T-helper 1 cell treated with Interleukin-12 subunit alpha and Interleukin-12 subunit beta and Interleukin-4 antibody, amounts not matched to agents 30 μg/mL and 1 μg/mL, for 36 hours (primary cell): ENCODE data around the gene NDUFAF2.
"Not testable (repeated sequence)": the region's sequence is repeated elsewhere in the genome, so short reads cannot be mapped to it uniquely, and the experiment has no call there.

ENCODE experiments used
- H3K27ac Mint-ChIP-seq: one replicate; pipeline ENCODE4 v1.8.0; 2021; ENCODE audit warnings: mild to moderate bottlenecking, mixed read lengths
- H3K27me3 Mint-ChIP-seq: one replicate; pipeline ENCODE4 v1.8.0; 2021; ENCODE audit warnings: low read depth, mixed read lengths
- H3K36me3 Mint-ChIP-seq: one replicate; pipeline ENCODE4 v1.8.0; 2021; ENCODE audit warnings: low read depth, mixed read lengths
- H3K4me1 Mint-ChIP-seq: one replicate; pipeline ENCODE4 v1.8.0; 2021; ENCODE audit warnings: low read depth, mixed read lengths
- H3K4me3 Mint-ChIP-seq: one replicate; pipeline ENCODE4 v1.8.0; 2021; ENCODE audit warnings: mild to moderate bottlenecking, moderate library complexity, mixed read lengths
- H3K9me3 Mint-ChIP-seq: one replicate; pipeline ENCODE4 v1.8.0; 2021; ENCODE audit warnings: mixed read lengths

The NDUFAF2 gene

DNA sequence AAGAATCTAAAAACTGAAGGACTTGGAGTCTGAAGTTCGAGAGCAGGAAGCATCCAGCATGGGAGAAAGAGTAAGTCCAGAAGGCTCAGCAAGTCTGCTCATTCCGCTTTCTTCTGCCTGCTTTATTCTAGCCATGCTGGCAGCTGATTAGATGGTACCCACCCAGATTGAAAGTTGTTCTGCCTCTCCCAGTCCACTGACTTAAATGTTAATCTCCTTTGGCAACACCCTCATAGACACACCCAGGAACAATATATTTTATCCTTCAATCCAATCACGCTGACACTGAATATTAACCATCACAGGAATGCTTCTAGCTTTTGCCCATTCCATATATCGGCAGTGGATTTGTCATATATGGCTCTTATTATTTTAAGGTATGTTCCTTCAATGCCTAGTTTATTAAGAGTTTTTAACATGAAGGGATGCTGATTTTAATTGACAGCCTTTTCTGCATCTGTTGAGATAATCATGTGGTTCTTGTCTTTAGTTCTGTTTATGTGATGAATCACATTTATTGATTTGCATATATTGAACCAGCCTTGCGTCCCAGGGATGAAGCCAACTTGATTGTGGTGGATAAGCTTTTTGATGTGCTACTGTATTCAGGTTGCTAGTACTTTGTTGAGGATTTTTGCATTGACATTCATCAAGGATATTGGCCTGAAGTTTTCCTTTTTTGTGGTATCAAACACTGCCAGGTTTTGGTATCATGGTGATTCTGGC lies 148.2 kb downstream of the NDUFAF2 start:
- peaks cover 13% of the 10 kb centered on the region for H3K9me3 Mint-ChIP-seq
- not testable (repeated sequence) for H3K36me3 Mint-ChIP-seq, H3K27ac Mint-ChIP-seq, H3K27me3 Mint-ChIP-seq, H3K4me3 Mint-ChIP-seq, H3K4me1 Mint-ChIP-seq

DNA sequence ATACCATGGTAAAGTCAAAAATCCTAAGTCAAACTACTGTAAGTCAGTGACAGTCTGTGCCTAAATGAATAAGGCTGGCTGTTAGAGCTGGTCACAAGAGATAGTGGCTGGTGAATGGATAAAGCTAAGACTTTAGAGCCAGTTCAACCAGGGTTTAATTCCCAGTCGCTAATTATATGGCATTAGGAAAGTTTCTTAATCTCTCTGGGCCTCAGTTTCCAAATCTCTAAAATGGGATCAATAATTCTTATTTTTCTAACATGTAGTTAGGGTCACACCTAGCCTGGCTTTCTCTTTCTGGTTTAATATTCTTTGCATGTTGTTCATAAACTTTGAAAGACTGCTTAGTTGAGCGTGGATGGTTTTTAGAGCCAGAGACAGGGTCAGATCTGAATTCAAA lies 152.5 kb downstream of the NDUFAF2 start:
- H3K36me3 Mint-ChIP-seq = peaks cover 6% of the 10 kb centered on the region
- no peak overlapping the region for H3K27ac Mint-ChIP-seq
- H3K4me1 Mint-ChIP-seq = no peaks in the 10 kb centered on the region
- no peak overlapping the region for H3K4me3 Mint-ChIP-seq
- H3K9me3 Mint-ChIP-seq = peaks cover 2% of the 10 kb centered on the region
- H3K27me3 Mint-ChIP-seq = no peaks in the 10 kb centered on the region

DNA sequence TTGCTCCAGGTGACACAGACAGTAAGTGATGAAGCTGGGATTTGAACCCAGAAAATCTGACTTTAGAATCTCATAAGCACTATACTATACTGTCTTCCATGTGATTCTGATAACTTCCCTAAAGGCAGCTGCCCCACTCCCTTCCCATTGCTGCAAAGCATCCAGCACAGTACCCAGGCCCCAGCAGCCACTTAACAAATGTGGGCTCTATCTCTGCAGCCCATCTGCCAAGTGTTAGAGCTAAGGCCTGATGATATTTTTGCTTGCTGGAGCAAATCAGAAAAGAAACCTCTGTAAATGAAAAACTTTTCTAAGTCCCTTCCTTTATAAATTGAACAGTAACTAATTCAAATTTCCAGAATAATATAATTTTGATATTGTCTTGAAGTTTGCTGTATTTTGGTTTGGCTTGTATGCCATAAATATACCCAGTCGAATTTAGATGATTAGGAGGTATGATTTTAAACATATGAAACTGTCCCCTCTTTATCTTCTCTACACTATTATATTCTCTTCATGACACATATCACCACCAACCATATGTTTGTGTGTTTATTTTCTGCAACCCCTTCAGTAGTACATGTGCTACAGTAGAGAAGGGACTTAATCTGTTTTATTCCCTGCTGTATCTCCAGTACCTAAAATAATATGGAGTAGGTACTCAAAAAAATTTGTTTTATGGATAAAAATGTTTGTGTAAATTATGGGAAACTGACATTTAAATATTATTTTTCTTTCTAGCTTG lies 153.4 kb downstream of the NDUFAF2 start:
- peaks cover 6% of the 10 kb centered on the region for H3K36me3 Mint-ChIP-seq
- H3K27ac Mint-ChIP-seq = no peak overlapping the region
- no peaks in the 10 kb centered on the region for H3K27me3 Mint-ChIP-seq
- H3K4me3 Mint-ChIP-seq = no peak overlapping the region
- H3K4me1 Mint-ChIP-seq = no peaks in the 10 kb centered on the region
- H3K9me3 Mint-ChIP-seq = no peaks in the 10 kb centered on the region

- no peak overlapping the region for H3K27ac Mint-ChIP-seq
- peaks cover 6% of the 10 kb centered on the region for H3K36me3 Mint-ChIP-seq
- no peaks in the 10 kb centered on the region for H3K27me3 Mint-ChIP-seq
- H3K9me3 Mint-ChIP-seq = no peaks in the 10 kb centered on the region
- no peak overlapping the region for H3K4me3 Mint-ChIP-seq
- no peaks in the 10 kb centered on the region for H3K4me1 Mint-ChIP-seq
Observed at GRCh38 chr5:61100437-61100836, 155.4 kb downstream of the NDUFAF2 start.

- no peak overlapping the region for H3K4me3 Mint-ChIP-seq
- peaks cover 4% of the 10 kb centered on the region for H3K4me1 Mint-ChIP-seq
- peaks cover 1% of the 10 kb centered on the region for H3K36me3 Mint-ChIP-seq
- H3K9me3 Mint-ChIP-seq = peaks cover 30% of the 10 kb centered on the region
- H3K27ac Mint-ChIP-seq = no peak overlapping the region
- no peaks in the 10 kb centered on the region for H3K27me3 Mint-ChIP-seq
Observed at GRCh38 chr5:61114441-61114840, 169.4 kb downstream of the NDUFAF2 start.

- Mint-ChIP-seq H3K27me3 (no peaks in the 10 kb centered on the region), H3K27ac (no peak overlapping the region), H3K4me3 (no peak overlapping the region), H3K36me3 (peaks cover 1% of the 10 kb centered on the region), H3K9me3 (peaks cover 30% of the 10 kb centered on the region), H3K4me1 (peaks cover 4% of the 10 kb centered on the region)
Observed at GRCh38 chr5:61115968-61116367, 171.0 kb downstream of the NDUFAF2 start.

DNA sequence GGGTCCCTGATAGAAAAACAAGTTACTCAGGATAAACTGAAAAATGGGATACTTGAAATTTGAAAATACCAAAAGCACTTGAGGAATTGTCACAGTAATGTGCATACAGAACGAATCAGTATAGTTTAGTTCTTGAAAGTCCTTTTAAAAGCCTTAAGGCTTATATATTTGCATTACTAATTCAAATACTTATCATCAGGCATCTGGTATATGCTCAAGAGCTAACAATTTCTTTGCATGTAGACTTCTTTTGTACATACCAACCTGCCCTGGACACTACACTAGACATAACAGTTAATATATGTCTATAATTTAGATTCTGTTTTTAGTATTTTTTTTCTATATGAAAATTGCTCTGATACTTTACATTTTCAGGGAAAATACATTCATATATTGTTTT lies 174.1 kb downstream of the NDUFAF2 start:
- H3K36me3 Mint-ChIP-seq = no peaks in the 10 kb centered on the region
- no peaks in the 10 kb centered on the region for H3K27me3 Mint-ChIP-seq
- peaks cover 12% of the 10 kb centered on the region for H3K9me3 Mint-ChIP-seq
- H3K27ac Mint-ChIP-seq = no peak overlapping the region
- no peak overlapping the region for H3K4me3 Mint-ChIP-seq
- H3K4me1 Mint-ChIP-seq = no peaks in the 10 kb centered on the region

- Mint-ChIP-seq H3K4me1 (no peaks in the 10 kb centered on the region), H3K27ac (no peak overlapping the region), H3K36me3 (no peaks in the 10 kb centered on the region), H3K9me3 (peaks cover under 1% of the 10 kb centered on the region), H3K27me3 (no peaks in the 10 kb centered on the region), H3K4me3 (no peak overlapping the region)
Observed at GRCh38 chr5:61120534-61120933, 175.5 kb downstream of the NDUFAF2 start.

GRCh38 chr5:61123145-61123544 lies 178.1 kb downstream of the NDUFAF2 start:
- no peaks in the 10 kb centered on the region for H3K9me3 Mint-ChIP-seq
- no peaks in the 10 kb centered on the region for H3K36me3 Mint-ChIP-seq
- no peaks in the 10 kb centered on the region for H3K27me3 Mint-ChIP-seq

GRCh38 chr5:61130289-61130688 lies 185.3 kb downstream of the NDUFAF2 start:
- no peaks in the 10 kb centered on the region for H3K36me3 Mint-ChIP-seq
- no peaks in the 10 kb centered on the region for H3K27me3 Mint-ChIP-seq
- no peaks in the 10 kb centered on the region for H3K9me3 Mint-ChIP-seq
- no peak overlapping the region for H3K4me3 Mint-ChIP-seq
- no peak overlapping the region for H3K27ac Mint-ChIP-seq
- no peaks in the 10 kb centered on the region for H3K4me1 Mint-ChIP-seq

More at GRCh38 chr5:61123145-61123544, 178.1 kb downstream of the NDUFAF2 start:
- Mint-ChIP-seq H3K27ac (no peak overlapping the region), H3K4me3 (no peak overlapping the region), H3K4me1 (no peaks in the 10 kb centered on the region)

GRCh38 chr5:61132559-61132958 lies 187.6 kb downstream of the NDUFAF2 start:
- no peak overlapping the region for H3K4me3 Mint-ChIP-seq
- no peaks in the 10 kb centered on the region for H3K9me3 Mint-ChIP-seq
- H3K27me3 Mint-ChIP-seq = no peaks in the 10 kb centered on the region
- H3K4me1 Mint-ChIP-seq = no peaks in the 10 kb centered on the region
- H3K36me3 Mint-ChIP-seq = no peaks in the 10 kb centered on the region
- no peak overlapping the region for H3K27ac Mint-ChIP-seq

- Mint-ChIP-seq H3K36me3 (no peaks in the 10 kb centered on the region), H3K4me1 (no peaks in the 10 kb centered on the region), H3K4me3 (no peak overlapping the region), H3K27me3 (no peaks in the 10 kb centered on the region), H3K27ac (no peak overlapping the region), H3K9me3 (no peaks in the 10 kb centered on the region)
Observed at GRCh38 chr5:61137835-61138234, 192.8 kb downstream of the NDUFAF2 start.

DNA sequence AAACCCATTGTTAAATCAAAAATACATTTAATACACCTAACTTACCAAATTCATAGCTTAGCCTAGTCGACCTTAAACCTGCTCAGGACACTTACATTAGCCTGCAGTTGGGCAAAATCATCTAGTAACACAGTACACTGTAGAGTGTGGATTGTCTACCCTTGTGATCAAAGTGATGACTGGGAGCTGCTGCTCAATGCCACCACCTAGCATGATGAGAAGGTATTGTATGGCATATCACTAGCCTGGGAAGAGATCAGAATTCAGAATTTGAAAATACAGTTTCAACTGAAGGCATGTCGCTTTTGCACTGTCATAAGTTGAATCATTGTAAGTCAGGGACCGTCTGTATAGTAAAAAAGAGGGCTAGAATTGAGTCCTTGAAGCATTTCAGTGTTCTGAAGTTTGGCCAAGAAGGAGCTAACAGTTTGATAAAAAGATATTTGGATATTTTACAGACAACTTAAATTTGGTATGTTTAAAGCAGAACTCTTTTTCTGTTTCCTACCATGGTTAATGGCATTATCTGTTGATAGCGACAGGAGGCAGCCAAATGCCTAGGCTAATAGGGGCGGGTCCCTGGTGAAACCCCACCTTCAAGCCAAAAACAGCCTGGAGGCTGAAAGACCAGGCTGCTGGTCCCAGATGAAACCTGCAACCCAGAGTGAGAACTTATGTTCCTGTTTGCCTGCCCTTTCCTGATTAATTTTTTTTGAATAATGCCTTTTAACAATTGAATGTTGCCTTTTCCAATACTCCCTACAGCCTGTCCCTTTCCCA lies 194.3 kb downstream of the NDUFAF2 start:
- Mint-ChIP-seq H3K27me3 (no peaks in the 10 kb centered on the region), H3K4me3 (no peak overlapping the region), H3K27ac (no peak overlapping the region), H3K4me1 (no peaks in the 10 kb centered on the region), H3K9me3 (no peaks in the 10 kb centered on the region), H3K36me3 (no peaks in the 10 kb centered on the region)

GRCh38 chr5:61139931-61140330 lies 194.9 kb downstream of the NDUFAF2 start:
- no peaks in the 10 kb centered on the region for H3K9me3 Mint-ChIP-seq
- no peaks in the 10 kb centered on the region for H3K27me3 Mint-ChIP-seq
- no peaks in the 10 kb centered on the region for H3K4me1 Mint-ChIP-seq
- no peak overlapping the region for H3K27ac Mint-ChIP-seq
- no peaks in the 10 kb centered on the region for H3K36me3 Mint-ChIP-seq
- no peak overlapping the region for H3K4me3 Mint-ChIP-seq

GRCh38 chr5:61141801-61142200 lies 196.8 kb downstream of the NDUFAF2 start:
- no peaks in the 10 kb centered on the region for H3K9me3 Mint-ChIP-seq
- no peaks in the 10 kb centered on the region for H3K4me1 Mint-ChIP-seq
- no peaks in the 10 kb centered on the region for H3K36me3 Mint-ChIP-seq
- no peak overlapping the region for H3K4me3 Mint-ChIP-seq
- H3K27me3 Mint-ChIP-seq = no peaks in the 10 kb centered on the region
- no peak overlapping the region for H3K27ac Mint-ChIP-seq
